ENCODE results near the gene TMEM45B. TPM values are rescaled to one million over a fixed set of nuclear protein-coding genes. Genes with fewer than 3 reads are reported as not detected.
A peak's percentile ranks its signal among the peaks of the same experiment; 100 is the strongest.
"Not testable (repeated sequence)": the region's sequence is repeated elsewhere in the genome, so short reads cannot be mapped to it uniquely, and the experiment has no call there.

The TMEM45B gene
- total RNA-seq, 4 donors from 2014 or later, result 30.1 to 127 (median 92.9) TPM

DNA sequence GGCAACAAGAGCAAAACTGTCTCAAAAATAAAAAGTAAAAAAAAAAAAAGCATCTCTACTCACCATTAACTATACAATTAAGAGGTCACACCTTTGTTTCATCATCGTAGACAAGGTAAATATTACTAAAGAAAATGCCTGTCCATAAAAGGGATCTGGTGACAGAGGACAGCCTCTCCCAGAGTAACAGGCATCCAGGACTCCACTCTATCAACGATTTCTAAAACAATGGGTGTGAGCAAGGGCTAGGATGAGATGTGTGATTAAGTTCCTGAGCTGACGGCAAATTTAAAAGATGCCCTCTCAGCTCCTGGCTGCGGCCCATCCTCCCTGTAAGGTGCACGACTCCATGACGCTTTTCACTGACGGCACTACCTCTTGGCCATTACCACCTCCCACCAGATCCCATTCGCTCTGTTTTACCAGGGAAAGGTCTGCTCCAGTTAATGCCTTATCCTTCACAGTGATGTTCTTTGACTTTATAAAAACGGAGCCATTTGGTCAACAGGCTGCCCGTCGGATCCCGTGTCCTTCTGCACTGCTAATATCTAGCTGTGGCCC, 2.3 kb upstream of the TMEM45B start:
- Histone ChIP-seq H3K4me1 (peaks cover 0 to 17% (median 0%) of the 10 kb centered on the region in 3 donors), H3K27ac (no peak overlapping the region), H3K27me3 (peaks cover 0 to 28% (median 1%) of the 10 kb centered on the region in 4 donors), H3K9me3 (no peaks in the 10 kb centered on the region), H3K4me3 (no peak overlapping the region), H3K36me3 (no peaks in the 10 kb centered on the region)
- intact Hi-C loops (cut with DNase I), result no loop called here
- DNase-seq, result no peak
- 78 to 81% methylated on average over 12 of the region's 12 CpGs for WGBS, 2 donors
- TF ChIP-seq, protein P1, sequence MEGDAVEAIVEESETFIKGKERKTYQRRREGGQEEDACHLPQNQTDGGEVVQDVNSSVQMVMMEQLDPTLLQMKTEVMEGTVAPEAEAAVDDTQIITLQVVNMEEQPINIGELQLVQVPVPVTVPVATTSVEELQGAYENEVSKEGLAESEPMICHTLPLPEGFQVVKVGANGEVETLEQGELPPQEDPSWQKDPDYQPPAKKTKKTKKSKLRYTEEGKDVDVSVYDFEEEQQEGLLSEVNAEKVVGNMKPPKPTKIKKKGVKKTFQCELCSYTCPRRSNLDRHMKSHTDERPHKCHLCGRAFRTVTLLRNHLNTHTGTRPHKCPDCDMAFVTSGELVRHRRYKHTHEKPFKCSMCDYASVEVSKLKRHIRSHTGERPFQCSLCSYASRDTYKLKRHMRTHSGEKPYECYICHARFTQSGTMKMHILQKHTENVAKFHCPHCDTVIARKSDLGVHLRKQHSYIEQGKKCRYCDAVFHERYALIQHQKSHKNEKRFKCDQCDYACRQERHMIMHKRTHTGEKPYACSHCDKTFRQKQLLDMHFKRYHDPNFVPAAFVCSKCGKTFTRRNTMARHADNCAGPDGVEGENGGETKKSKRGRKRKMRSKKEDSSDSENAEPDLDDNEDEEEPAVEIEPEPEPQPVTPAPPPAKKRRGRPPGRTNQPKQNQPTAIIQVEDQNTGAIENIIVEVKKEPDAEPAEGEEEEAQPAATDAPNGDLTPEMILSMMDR (IDR thresholded peaks at IDR 0.05), result no peak
- TF ChIP-seq POLR2A (IDR thresholded peaks at IDR 0.05), result no peak

DNA sequence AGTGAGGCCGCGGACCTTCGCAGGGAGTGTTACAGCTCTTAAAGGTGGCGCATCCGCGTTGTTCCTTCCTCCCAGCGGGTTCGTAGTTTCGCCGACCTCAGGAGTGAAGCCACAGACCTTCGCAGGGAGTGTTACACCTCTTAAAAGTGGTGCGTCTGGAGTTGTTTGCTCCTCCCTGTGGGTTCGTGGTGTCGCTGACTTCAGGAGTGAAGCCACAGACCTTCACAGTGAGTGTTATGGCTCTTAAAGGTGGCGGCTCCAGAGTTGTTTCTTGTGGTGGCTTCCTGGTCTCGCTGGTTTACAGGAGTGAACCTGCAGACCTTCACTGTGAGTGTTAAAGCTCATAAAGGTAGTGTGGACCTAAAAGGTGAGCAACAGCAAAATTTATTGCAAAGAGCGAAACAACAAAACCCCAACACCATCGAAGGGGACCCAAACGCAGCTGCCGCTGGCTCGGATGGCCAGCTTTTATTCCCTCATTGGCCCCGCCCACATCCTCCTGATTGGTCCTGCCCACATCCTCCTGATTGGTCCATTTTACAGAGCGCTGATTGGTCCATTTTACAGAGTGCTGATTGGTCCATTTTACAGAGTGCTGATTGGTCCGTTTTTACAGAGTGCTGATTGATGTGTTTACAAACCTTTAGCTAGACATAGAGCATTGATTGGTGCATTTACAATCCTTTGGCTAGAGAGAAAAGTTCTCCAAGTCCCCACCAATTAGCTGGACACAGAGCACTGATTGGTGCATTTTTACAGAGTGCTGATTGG, 1.2 kb upstream of the TMEM45B start:
- intact Hi-C loops (cut with DNase I), result no loop called here
- Histone ChIP-seq H3K27me3 (peaks cover 0 to 28% (median 1%) of the 10 kb centered on the region in 4 donors), H3K4me1 (peaks cover 0 to 28% (median 0%) of the 10 kb centered on the region in 3 donors), H3K4me3 (no peak overlapping the region), H3K27ac (no peak overlapping the region), H3K9me3 (no peaks in the 10 kb centered on the region), H3K36me3 (no peaks in the 10 kb centered on the region)
- TF ChIP-seq POLR2A (IDR thresholded peaks at IDR 0.05), result no peak
- TF ChIP-seq, protein P1 (IDR thresholded peaks at IDR 0.05), result no peak
- WGBS, 2 donors, result 88 to 90% methylated on average over 20 to 22 of the region's 24 CpGs
- DNase-seq, result no peak

DNA sequence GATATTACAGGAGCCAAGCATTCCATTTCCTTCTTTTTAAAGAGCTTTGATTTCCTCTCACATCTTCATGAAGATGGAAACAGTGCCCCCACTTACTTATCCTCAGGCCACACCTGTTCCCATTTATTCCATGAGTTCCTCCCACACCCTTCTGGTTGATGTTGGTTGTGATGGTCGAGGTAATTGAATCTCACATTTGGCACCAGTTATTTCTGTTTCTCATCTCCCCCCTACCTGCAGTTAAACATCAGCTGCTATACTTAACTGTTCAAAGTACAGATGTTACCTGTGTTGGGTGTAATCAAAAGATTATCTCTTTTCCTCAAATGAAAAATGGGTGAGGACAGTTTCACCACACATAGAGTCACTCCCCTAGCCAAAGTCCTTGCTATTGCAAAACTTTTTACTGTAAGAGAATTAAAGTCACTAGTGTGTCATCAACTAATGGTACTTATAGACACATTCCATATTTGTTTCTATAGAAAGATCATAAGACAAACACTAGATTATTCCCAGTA, 1.9 kb downstream of the TMEM45B start:
- peaks cover 0 to 28% (median 1%) of the 10 kb centered on the region in 4 donors for H3K27me3 ChIP-seq
- no peak for DNase-seq
- H3K4me1 ChIP-seq, result peaks cover 0 to 34% (median 0%) of the 10 kb centered on the region in 3 donors
- no peak for TF ChIP-seq POLR2A (IDR thresholded peaks at IDR 0.05)
- TF ChIP-seq, protein P1 (IDR thresholded peaks at IDR 0.05), result no peak
- H3K36me3 ChIP-seq, result no peaks in the 10 kb centered on the region
- 44 to 67% methylated on average over 1 of the region's 1 CpG for WGBS, 2 donors
- peak overlapping the region; percentile 39 to 65 (median 54) for H3K27ac ChIP-seq
- no peaks in the 10 kb centered on the region for H3K9me3 ChIP-seq
- intact Hi-C loops (cut with DNase I), result no loop called here
- H3K4me3 ChIP-seq, result peak overlapping the region in 3 of 4 donors; percentile 26 to 60 (median 57)

DNA sequence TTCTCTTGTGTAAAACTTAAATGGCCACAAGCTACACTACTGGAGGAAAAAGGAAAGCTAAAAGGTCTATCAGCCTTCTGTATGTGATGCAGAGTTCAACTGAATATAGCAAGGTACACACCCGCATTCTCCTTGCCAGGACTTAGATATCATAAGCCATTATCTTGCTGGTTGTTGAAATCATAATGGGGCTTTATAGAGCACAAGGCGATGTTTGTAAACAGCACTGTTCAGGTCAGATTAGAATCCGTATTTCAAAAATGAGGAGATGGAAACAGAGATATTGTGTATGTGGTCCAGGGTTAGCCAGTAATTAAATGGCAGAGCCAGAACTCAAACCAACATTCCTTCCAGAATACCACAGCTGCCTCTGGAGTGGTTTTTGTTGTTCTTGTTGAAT, 2.6 kb downstream of the TMEM45B start:
- H3K27ac ChIP-seq, result peak overlapping the region in 3 of 4 donors; percentile 34 to 65 (median 46)
- H3K27me3 ChIP-seq, result peaks cover 0 to 28% (median 1%) of the 10 kb centered on the region in 4 donors
- WGBS, 2 donors, result 82 to 84% methylated on average over 3 of the region's 3 CpGs
- DNase-seq; intact Hi-C loops (cut with DNase I); H3K9me3 ChIP-seq; H3K36me3 ChIP-seq: not testable (repeated sequence)
- H3K4me1 ChIP-seq, result peaks cover 0 to 39% (median 0%) of the 10 kb centered on the region in 3 donors
- peak overlapping the region in 1 of 4 donors; percentile 18 for H3K4me3 ChIP-seq

DNA sequence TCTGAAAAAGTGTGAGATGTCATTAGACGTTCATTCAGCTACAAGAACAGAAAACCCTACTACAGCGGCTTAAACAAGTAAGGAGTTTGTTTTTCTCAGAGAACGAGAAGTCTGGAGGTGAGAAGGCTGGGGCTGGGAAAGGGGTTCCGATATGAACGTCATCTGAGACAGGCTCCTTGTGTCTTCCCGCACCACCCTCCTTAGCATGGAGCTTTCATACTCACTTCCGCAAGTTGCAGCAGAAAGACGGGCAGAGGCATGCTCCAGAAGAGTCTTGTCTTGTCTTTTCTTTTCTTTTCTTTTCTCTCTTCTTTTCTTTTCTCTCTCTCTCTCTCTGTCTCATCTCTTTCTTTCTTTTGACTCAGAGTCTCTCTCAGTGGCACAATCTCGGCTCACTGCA, 3.6 kb downstream of the TMEM45B start:
- H3K4me1 ChIP-seq, result peaks cover 0 to 49% (median 4%) of the 10 kb centered on the region in 3 donors
- no peak for TF ChIP-seq POLR2A (IDR thresholded peaks at IDR 0.05)
- TF ChIP-seq, protein P1 (IDR thresholded peaks at IDR 0.05), result no peak
- WGBS, 2 donors, result 28 to 59% methylated on average over 9 of the region's 9 CpGs
- no peak for DNase-seq
- H3K27me3 ChIP-seq, result peaks cover 0 to 28% (median 1%) of the 10 kb centered on the region in 4 donors
- H3K4me3 ChIP-seq, result peak overlapping the region in 1 of 4 donors; percentile 1
- intact Hi-C loops (cut with DNase I), result no loop called here
- H3K27ac ChIP-seq, result peak overlapping the region; percentile 6 to 59 (median 42)
- no peaks in the 10 kb centered on the region for H3K9me3 ChIP-seq
- no peaks in the 10 kb centered on the region for H3K36me3 ChIP-seq

DNA sequence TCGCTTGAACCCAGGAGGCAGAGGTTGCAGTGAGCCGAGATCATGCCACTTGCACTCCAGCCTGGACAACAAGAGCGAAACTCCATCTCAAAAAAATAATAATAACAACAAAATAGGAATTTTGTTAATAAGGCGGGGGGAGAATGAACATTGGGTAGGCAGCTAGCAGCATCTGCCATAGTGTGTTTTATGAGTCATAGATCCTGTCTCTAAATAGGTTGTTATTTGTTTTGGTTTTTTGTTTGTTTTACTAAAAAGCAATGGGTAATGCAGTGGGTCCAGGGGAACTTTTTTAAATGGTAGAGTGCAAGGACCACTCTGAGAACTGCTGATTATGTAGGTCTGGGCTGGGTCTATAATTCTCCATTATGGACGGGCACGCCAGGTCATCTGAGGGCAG, 4.6 kb downstream of the TMEM45B start:
- intact Hi-C loops (cut with DNase I); H3K9me3 ChIP-seq; DNase-seq; H3K36me3 ChIP-seq; H3K27ac ChIP-seq; H3K4me3 ChIP-seq: not testable (repeated sequence)
- Histone ChIP-seq H3K27me3 (peaks cover 0 to 24% (median 1%) of the 10 kb centered on the region in 4 donors), H3K4me1 (peaks cover 0 to 58% (median 11%) of the 10 kb centered on the region in 3 donors)
- 89 to 96% methylated on average over 6 of the region's 6 CpGs for WGBS, 2 donors

DNA sequence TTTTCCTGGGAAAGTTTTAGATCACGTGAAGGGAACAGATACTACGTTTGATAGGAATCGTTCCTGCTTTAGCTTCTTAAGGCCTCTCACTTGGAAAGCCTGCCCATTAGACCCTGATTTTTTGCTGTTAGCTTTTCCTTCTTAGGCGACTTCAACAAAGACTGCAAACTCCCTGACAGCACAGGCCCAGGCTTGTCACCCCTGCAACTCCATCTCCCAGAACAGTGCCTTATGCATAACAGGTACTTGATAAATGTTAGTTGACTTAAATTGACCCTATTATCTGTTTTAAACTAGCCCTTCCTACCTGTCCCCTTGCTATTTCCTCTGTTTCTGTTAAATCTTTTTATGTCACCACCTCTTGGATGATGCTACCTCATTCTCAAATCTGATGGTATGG, 7.6 kb downstream of the TMEM45B start:
- DNase-seq; H3K9me3 ChIP-seq; intact Hi-C loops (cut with DNase I); H3K36me3 ChIP-seq; H3K27me3 ChIP-seq; H3K4me3 ChIP-seq: not testable (repeated sequence)
- H3K4me1 ChIP-seq, result peaks cover 4 to 62% (median 18%) of the 10 kb centered on the region in 3 donors
- 35 to 50% methylated on average over 4 of the region's 4 CpGs for WGBS, 2 donors
- peak overlapping the region in 3 of 4 donors; percentile 61 to 77 (median 63) for H3K27ac ChIP-seq

DNA sequence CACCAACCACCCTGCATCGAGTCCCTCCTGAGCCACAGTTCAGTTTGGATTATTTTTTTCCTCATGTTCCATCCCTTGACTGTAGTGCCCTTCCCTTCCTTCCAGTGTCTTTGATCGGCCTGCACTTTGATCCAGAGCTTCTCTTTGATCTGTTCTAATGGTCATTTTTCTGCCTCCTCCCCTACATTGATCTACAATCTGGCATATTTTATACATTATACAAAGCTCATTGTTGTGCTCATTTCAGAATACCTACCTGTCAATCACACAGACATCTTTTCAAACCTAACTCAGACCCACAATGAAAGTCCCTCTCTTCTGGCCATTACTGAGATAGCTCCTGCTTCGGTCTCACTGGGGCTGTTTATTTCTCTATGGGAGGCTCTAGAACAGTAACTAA, 8.2 kb downstream of the TMEM45B start:
- H3K4me1 ChIP-seq, result peaks cover 9 to 62% (median 18%) of the 10 kb centered on the region in 3 donors
- DNase-seq; H3K4me3 ChIP-seq; H3K27me3 ChIP-seq; intact Hi-C loops (cut with DNase I); H3K36me3 ChIP-seq; H3K9me3 ChIP-seq: not testable (repeated sequence)
- 56 to 68% methylated on average over 3 of the region's 3 CpGs for WGBS, 2 donors
- peak overlapping the region in 2 of 4 donors; percentile 63 to 77 for H3K27ac ChIP-seq

Data from esophagus squamous epithelium (tissue), 5 donors.